WTC11 (cell line): ENCODE measurements around the gene KCNN4. TPM values are rescaled to one million over a fixed set of nuclear protein-coding genes. Genes with fewer than 3 reads are reported as not detected.

Experiments used
- ATAC-seq: fragments of 200-7000 bp; cut with Tn5 transposase; 2 replicates; pipeline ENCODE4 v1.10.0; 2021; ENCODE audit warnings: mild to moderate bottlenecking, moderate library complexity
- CTCF ChIA-PET: fragments of 300-600 bp; sonication (Branson Sonifier 250); formaldehyde crosslinking; loops from one replicate; lab custom pipeline; 2021; ENCODE audit warnings: antibody characterized with exemption; lab: Charles Lee
- POLR2A ChIA-PET: fragments of 350-600 bp; sonication (Branson Sonifier 250); formaldehyde crosslinking; loops from one replicate; lab custom pipeline; 2021; ENCODE audit warnings: antibody characterized with exemption; lab: Charles Lee
- DNase-seq: peaks from one replicate; pipeline ENCODE4 v3.0.0; 2021; ENCODE audit warnings: low spot score
- H3K27ac Mint-ChIP-seq: 2 replicates; pipeline ENCODE4 v1.8.0; 2021; ENCODE audit warnings: mixed read lengths
- H3K27me3 Mint-ChIP-seq: 2 replicates; pipeline ENCODE4 v1.8.0; 2021; ENCODE audit warnings: low read depth, mild to moderate bottlenecking, moderate library complexity, mixed read lengths
- H3K36me3 Mint-ChIP-seq: 2 replicates; pipeline ENCODE4 v1.8.0; 2021; ENCODE audit warnings: mixed read lengths
- H3K4me1 Mint-ChIP-seq: 2 replicates; pipeline ENCODE4 v1.8.0; 2022; ENCODE audit warnings: mixed read lengths
- H3K4me3 Mint-ChIP-seq: 2 replicates; pipeline ENCODE4 v1.8.0; 2021; ENCODE audit warnings: mild to moderate bottlenecking, moderate library complexity, mixed read lengths
- H3K9me3 Mint-ChIP-seq: 2 replicates; pipeline ENCODE4 v1.8.0; 2021; ENCODE audit warnings: mixed read lengths
- ARID4B ChIP-seq: sonication (generic); formaldehyde crosslinking; IDR thresholded peaks from 2 replicates; pipeline ENCODE4 v1.8.0; 2023; ENCODE audit warnings: missing genetic modification reagents, mild to moderate bottlenecking, borderline replicate concordance
- E2F1 ChIP-seq: sonication (generic); formaldehyde crosslinking; IDR thresholded peaks from 2 replicates; pipeline ENCODE4 v1.8.0; 2022; ENCODE audit warnings: mild to moderate bottlenecking, missing genetic modification reagents
- EMX1 ChIP-seq: fragments of 250-450 bp; sonication (Bioruptor Pico); IDR thresholded peaks from 2 replicates; pipeline ENCODE4 v1.8.0; 2021; ENCODE audit warnings: mild to moderate bottlenecking
- ERG ChIP-seq: fragments of 250-450 bp; sonication (Bioruptor Pico); IDR thresholded peaks from 2 replicates; pipeline ENCODE4 v1.8.0; 2021; ENCODE audit warnings: mild to moderate bottlenecking
- FOXJ3 ChIP-seq: sonication (generic); formaldehyde crosslinking; IDR thresholded peaks from 2 replicates; pipeline ENCODE4 v1.9.0; 2021; ENCODE audit warnings: missing genetic modification reagents, mild to moderate bottlenecking, borderline replicate concordance
- HMGA2 ChIP-seq: fragments of 250-450 bp; sonication (Bioruptor Pico); IDR thresholded peaks from 2 replicates; pipeline ENCODE4 v1.4.0; 2021; ENCODE audit warnings: mild to moderate bottlenecking, moderate library complexity
- MXD4 ChIP-seq: fragments of 250-450 bp; sonication (Bioruptor Pico); IDR thresholded peaks from 2 replicates; pipeline ENCODE4 v1.8.0; 2021; ENCODE audit warnings: mild to moderate bottlenecking, moderate library complexity, borderline replicate concordance
- NFATC4 ChIP-seq: fragments of 250-450 bp; sonication (Bioruptor Pico); IDR thresholded peaks from 2 replicates; pipeline ENCODE4 v1.9.0; 2021; ENCODE audit warnings: mild to moderate bottlenecking
- NR3C1 ChIP-seq: sonication (generic); formaldehyde crosslinking; conservative IDR thresholded peaks from 2 replicates; pipeline ENCODE4 v1.8.1; 2023; ENCODE audit warnings: low read depth, mild to moderate bottlenecking, missing genetic modification reagents
- PRRX2 ChIP-seq: fragments of 250-450 bp; sonication (Bioruptor Pico); IDR thresholded peaks from 2 replicates; pipeline ENCODE4 v1.8.0; 2021; ENCODE audit warnings: mild to moderate bottlenecking
- RELA ChIP-seq: sonication (generic); formaldehyde crosslinking; IDR thresholded peaks from 2 replicates; pipeline ENCODE4 v1.8.1; 2022; ENCODE audit warnings: missing genetic modification reagents, mild to moderate bottlenecking, borderline replicate concordance
- SMAD3 ChIP-seq: sonication (generic); formaldehyde crosslinking; IDR thresholded peaks from 2 replicates; pipeline ENCODE4 v1.8.0; 2022; ENCODE audit warnings: missing genetic modification reagents, mild to moderate bottlenecking, borderline replicate concordance
- ZBTB21 ChIP-seq: sonication (generic); formaldehyde crosslinking; IDR thresholded peaks from 2 replicates; pipeline ENCODE4 v1.8.1; 2023; ENCODE audit warnings: mild to moderate bottlenecking, missing genetic modification reagents, borderline replicate concordance
- ZBTB43 ChIP-seq: sonication (generic); formaldehyde crosslinking; IDR thresholded peaks from 2 replicates; pipeline ENCODE4 v1.8.1; 2023; ENCODE audit warnings: mild to moderate bottlenecking, missing genetic modification reagents
- ZNF138 ChIP-seq: sonication (generic); formaldehyde crosslinking; conservative IDR thresholded peaks from 2 replicates; pipeline ENCODE4 v1.8.1; 2022; ENCODE audit warnings: mild to moderate bottlenecking, moderate library complexity, missing genetic modification reagents
- ZNF317 ChIP-seq: sonication (generic); formaldehyde crosslinking; IDR thresholded peaks from 2 replicates; pipeline ENCODE4 v1.8.1; 2023; ENCODE audit warnings: low read depth, mild to moderate bottlenecking, moderate library complexity, missing genetic modification reagents, borderline replicate concordance
- ZNF423 ChIP-seq: fragments of 250-450 bp; sonication (Bioruptor Pico); IDR thresholded peaks from 2 replicates; pipeline ENCODE4 v2.1.2; 2022; ENCODE audit warnings: mild to moderate bottlenecking, moderate library complexity
- ZNF425 ChIP-seq: fragments of 250-450 bp; sonication (Bioruptor Pico); conservative IDR thresholded peaks from 2 replicates; pipeline ENCODE4 v1.9.0; 2021; ENCODE audit warnings: mild to moderate bottlenecking
- ZSCAN18 ChIP-seq: fragments of 250-450 bp; sonication (Bioruptor Pico); IDR thresholded peaks from 2 replicates; pipeline ENCODE4 v2.1.2; 2022; ENCODE audit warnings: mild to moderate bottlenecking, moderate library complexity
- total RNA-seq: library from RNA; stranded (reverse); gene quantifications from 3 replicates; pipeline ENCODE4 v1.2.3, GENCODE V29; 2021
- TF ChIP-seq, protein P1 (sequence below): sonication (generic); formaldehyde crosslinking; IDR thresholded peaks from 2 replicates; pipeline ENCODE4 v1.8.1; 2023; ENCODE audit warnings: mild to moderate bottlenecking, missing genetic modification reagents, moderate library complexity

Gene KCNN4
- total RNA-seq, 1 experiment from 2014 or later: 0.98 TPM

GRCh38 chr19:43749898-43750297 is 30.9 kb downstream of the KCNN4 start:
- ATAC-seq: no peak
- H3K36me3 Mint-ChIP-seq: peaks cover 40% of the 10 kb centered on the region
- no peaks in the 10 kb centered on the region for H3K27me3 Mint-ChIP-seq
- H3K4me1 Mint-ChIP-seq: peaks cover 7% of the 10 kb centered on the region
- POLR2A ChIA-PET: no interaction called here
- TF ChIP-seq FOXJ3 (CRISPR knock-in tag) (no peak), NFATC4 (CRISPR knock-in tag) (no peak), ZNF423 (CRISPR knock-in tag) (no peak), NR3C1 (CRISPR knock-in tag) (no peak), MXD4 (CRISPR knock-in tag) (no peak), ZNF138 (CRISPR knock-in tag) (no peak), EMX1 (CRISPR knock-in tag) (no peak), ZBTB21 (no peak)
- CTCF ChIA-PET: no interaction called here
- no peak overlapping the region for H3K27ac Mint-ChIP-seq
- H3K4me3 Mint-ChIP-seq: no peak overlapping the region
- DNase-seq: no peak
- H3K9me3 Mint-ChIP-seq: no peaks in the 10 kb centered on the region

DNA sequence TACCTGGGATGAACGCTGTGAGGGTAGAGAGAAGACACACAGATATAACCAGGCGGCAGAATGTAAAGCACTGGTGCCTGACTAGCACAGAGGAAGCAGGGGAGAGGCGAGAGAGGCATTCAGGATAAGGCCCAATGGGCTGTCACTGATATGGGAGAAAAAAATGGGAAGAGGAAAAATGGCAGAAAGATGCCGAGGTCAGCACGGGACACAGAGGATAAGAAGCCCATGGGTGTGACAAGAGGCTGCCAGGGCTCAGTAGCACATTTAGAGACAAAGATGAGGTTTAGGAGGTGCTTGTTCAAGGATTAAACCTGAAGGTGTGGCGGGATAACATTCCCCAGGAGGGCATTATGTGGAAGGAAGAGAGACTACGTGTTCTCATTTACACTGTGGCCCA is 31.6 kb downstream of the KCNN4 start:
- H3K4me1 Mint-ChIP-seq: peaks cover 7% of the 10 kb centered on the region
- H3K4me3 Mint-ChIP-seq: no peak overlapping the region
- TF ChIP-seq ERG: no peak
- TF ChIP-seq E2F1: no peak
- TF ChIP-seq RELA (CRISPR knock-in tag): no peak
- H3K36me3 Mint-ChIP-seq: peaks cover 46% of the 10 kb centered on the region
- H3K9me3 Mint-ChIP-seq: no peaks in the 10 kb centered on the region
- H3K27me3 Mint-ChIP-seq: no peaks in the 10 kb centered on the region
- ATAC-seq (no peak), DNase-seq (no peak)
- POLR2A ChIA-PET: no interaction called here
- CTCF ChIA-PET: no interaction called here
- H3K27ac Mint-ChIP-seq: no peak overlapping the region

DNA sequence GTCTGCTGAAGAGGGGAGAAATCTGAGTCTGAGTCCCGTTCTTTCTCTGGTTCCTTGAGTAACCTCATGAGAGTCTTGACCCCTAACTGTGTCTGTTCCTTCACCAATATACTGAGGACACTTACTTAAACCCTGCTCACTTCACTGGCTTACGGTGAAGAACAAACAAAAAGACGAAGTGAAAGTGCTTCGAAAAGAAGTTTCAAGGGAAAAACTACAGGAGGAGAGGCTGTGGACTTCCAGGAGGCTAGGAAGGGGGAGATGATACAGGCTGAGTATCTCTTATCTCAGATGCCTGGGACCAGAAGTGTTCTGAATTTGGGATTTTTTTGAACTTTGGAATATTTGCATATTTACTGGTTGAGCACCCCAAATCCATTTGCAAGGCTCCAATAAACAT is 32.1 kb downstream of the KCNN4 start:
- POLR2A ChIA-PET: no interaction called here
- Mint-ChIP-seq H3K4me3 (no peak overlapping the region), H3K27ac (no peak overlapping the region), H3K27me3 (no peaks in the 10 kb centered on the region), H3K36me3 (peaks cover 50% of the 10 kb centered on the region), H3K4me1 (0 out of 2 replicates have a peak, but pooled peaks cover 3% of the 10 kb centered on the region), H3K9me3 (no peaks in the 10 kb centered on the region)
- CTCF ChIA-PET: interaction anchor here (0.9 kb wide), 1 partner anchor 17 kb away, joined by 4 read pairs; no protein-coding TSS in a partner anchor
- ATAC-seq (no peak), DNase-seq (no peak)
- TF ChIP-seq PRRX2 (CRISPR knock-in tag): no peak
- TF ChIP-seq EMX1 (CRISPR knock-in tag): no peak
- no peak for TF ChIP-seq ZNF317 (CRISPR knock-in tag)
- TF ChIP-seq SMAD3 (CRISPR knock-in tag): no peak
- TF ChIP-seq ZBTB43 (CRISPR knock-in tag): no peak
- TF ChIP-seq HMGA2 (CRISPR knock-in tag): no peak
- no peak for TF ChIP-seq MXD4 (CRISPR knock-in tag)
- TF ChIP-seq NR3C1 (CRISPR knock-in tag): no peak
- no peak for TF ChIP-seq RELA (CRISPR knock-in tag)
- TF ChIP-seq ARID4B: no peak
- TF ChIP-seq ZSCAN18 (CRISPR knock-in tag): no peak
- no peak for TF ChIP-seq ZNF425 (CRISPR knock-in tag)
- TF ChIP-seq, protein P1, sequence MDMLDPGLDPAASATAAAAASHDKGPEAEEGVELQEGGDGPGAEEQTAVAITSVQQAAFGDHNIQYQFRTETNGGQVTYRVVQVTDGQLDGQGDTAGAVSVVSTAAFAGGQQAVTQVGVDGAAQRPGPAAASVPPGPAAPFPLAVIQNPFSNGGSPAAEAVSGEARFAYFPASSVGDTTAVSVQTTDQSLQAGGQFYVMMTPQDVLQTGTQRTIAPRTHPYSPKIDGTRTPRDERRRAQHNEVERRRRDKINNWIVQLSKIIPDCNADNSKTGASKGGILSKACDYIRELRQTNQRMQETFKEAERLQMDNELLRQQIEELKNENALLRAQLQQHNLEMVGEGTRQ (CRISPR knock-in tag): no peak
